H9 (cell line): ENCODE data around the gene FLT1. TPM values are rescaled to one million over a fixed set of nuclear protein-coding genes. Genes with fewer than 3 reads are reported as not detected.

ENCODE experiments used
- DNase-seq: peaks from one replicate; pipeline ENCODE4 v3.0.0-alpha.2; 2017
- H2AFZ ChIP-seq: one replicate; pipeline ENCODE4 v1.6.1; 2013; ENCODE audit warnings: mild to moderate bottlenecking, low read length, control low read depth, moderate library complexity
- H2AK5ac ChIP-seq: 2 replicates; pipeline ENCODE4 v1.6.1; 2013; ENCODE audit warnings: low read length, control low read depth, mixed read lengths; ENCODE audit not compliant: insufficient read length
- H2BK120ac ChIP-seq: one replicate; pipeline ENCODE4 v1.6.1; 2013; ENCODE audit warnings: low read depth, mild to moderate bottlenecking, low read length, control low read depth, inconsistent platforms; ENCODE audit not compliant: poor library complexity, severe bottlenecking
- H2BK12ac ChIP-seq: 2 replicates; pipeline ENCODE4 v1.6.1; 2013; ENCODE audit warnings: low read length, control low read depth, mixed read lengths, low read depth; ENCODE audit not compliant: insufficient read length
- H2BK15ac ChIP-seq: 2 replicates; pipeline ENCODE4 v1.6.1; 2013; ENCODE audit warnings: low read depth, low read length, control low read depth
- H2BK20ac ChIP-seq: one replicate; pipeline ENCODE4 v1.6.1; 2013; ENCODE audit warnings: low read depth, mild to moderate bottlenecking, low read length, control low read depth, inconsistent platforms; ENCODE audit not compliant: poor library complexity, severe bottlenecking
- H2BK5ac ChIP-seq: 2 replicates; pipeline ENCODE4 v1.6.1; 2013; ENCODE audit warnings: low read length, control low read depth, mixed read lengths; ENCODE audit not compliant: insufficient read length
- H3K14ac ChIP-seq: 2 replicates; pipeline ENCODE4 v1.6.1; 2013; ENCODE audit warnings: low read length, control low read depth; ENCODE audit not compliant: insufficient read depth
- H3K18ac ChIP-seq: 2 replicates; pipeline ENCODE4 v1.6.1; 2013; ENCODE audit warnings: low read depth, mild to moderate bottlenecking, mixed read lengths, low read length, control low read depth; ENCODE audit not compliant: insufficient read length
- H3K23ac ChIP-seq: 2 replicates; pipeline ENCODE4 v1.6.1; 2013; ENCODE audit warnings: low read length, control low read depth, mixed read lengths, low read depth; ENCODE audit not compliant: insufficient read length
- H3K23me2 ChIP-seq: 2 replicates; pipeline ENCODE4 v1.6.1; 2013; ENCODE audit warnings: low read depth, mild to moderate bottlenecking, mixed read lengths, low read length, control low read depth; ENCODE audit not compliant: insufficient read length, poor library complexity, severe bottlenecking
- H3K27ac ChIP-seq: 2 replicates; pipeline ENCODE4 v1.5.1; 2013; ENCODE audit warnings: low read length, control low read depth, mixed read lengths, low read depth; ENCODE audit not compliant: insufficient read length
- H3K27me3 ChIP-seq: 2 replicates; pipeline ENCODE4 v1.6.1; 2013; ENCODE audit warnings: low read length, control low read depth, inconsistent platforms; ENCODE audit not compliant: insufficient read depth
- H3K4ac ChIP-seq: 2 replicates; pipeline ENCODE4 v1.6.1; 2013; ENCODE audit warnings: low read depth, mild to moderate bottlenecking, control low read depth, inconsistent platforms, low read length, moderate library complexity
- H3K4me1 ChIP-seq: 2 replicates; pipeline ENCODE4 v1.6.1; 2013; ENCODE audit warnings: low read length, control low read depth, inconsistent platforms; ENCODE audit not compliant: insufficient read depth
- H3K4me2 ChIP-seq: 2 replicates; pipeline ENCODE4 v1.6.1; 2013; ENCODE audit warnings: low read length, control low read depth, mixed read lengths; ENCODE audit not compliant: insufficient read length, insufficient read depth
- H3K56ac ChIP-seq: 2 replicates; pipeline ENCODE4 v1.6.1; 2013; ENCODE audit warnings: low read depth, mild to moderate bottlenecking, mixed read lengths, low read length, control low read depth; ENCODE audit not compliant: insufficient read length
- H3K79me1 ChIP-seq: 2 replicates; pipeline ENCODE4 v1.6.1; 2013; ENCODE audit warnings: low read depth, mild to moderate bottlenecking, moderate library complexity, low read length, control low read depth, inconsistent platforms; ENCODE audit not compliant: insufficient read depth, poor library complexity, severe bottlenecking
- H3K79me2 ChIP-seq: 2 replicates; pipeline ENCODE4 v1.6.1; 2013; ENCODE audit warnings: low read length, control low read depth, inconsistent platforms; ENCODE audit not compliant: insufficient read depth
- H3K9ac ChIP-seq: 2 replicates; pipeline ENCODE4 v1.6.1; 2013; ENCODE audit warnings: low read length, control low read depth, mixed read lengths; ENCODE audit not compliant: insufficient read length; ENCODE audit errors: extremely low read depth
- H3K9me3 ChIP-seq: one replicate; pipeline ENCODE4 v1.6.1; 2013; ENCODE audit warnings: low read depth, low read length, inconsistent platforms; ENCODE audit not compliant: control insufficient read depth
- H3T11ph ChIP-seq: one replicate; pipeline ENCODE4 v1.6.1; 2013; ENCODE audit warnings: mild to moderate bottlenecking, low read length, control low read depth, inconsistent platforms
- H4K20me1 ChIP-seq: one replicate; pipeline ENCODE4 v1.6.1; 2013; ENCODE audit not compliant: control insufficient read depth, insufficient read length, insufficient read depth
- H4K5ac ChIP-seq: 2 replicates; pipeline ENCODE4 v1.6.1; 2013; ENCODE audit warnings: low read depth, mild to moderate bottlenecking, mixed read lengths, low read length, control low read depth; ENCODE audit not compliant: insufficient read length
- H4K8ac ChIP-seq: replicated peaks from 2 replicates; pipeline ENCODE4 v1.6.1; 2013; ENCODE audit warnings: low read length, control low read depth, mixed read lengths, low read depth; ENCODE audit not compliant: insufficient read length
- H4K91ac ChIP-seq: 2 replicates; pipeline ENCODE4 v1.6.1; 2013; ENCODE audit warnings: low read depth, mild to moderate bottlenecking, moderate library complexity, mixed read lengths, low read length, control low read depth; ENCODE audit not compliant: insufficient read length
- H3K27ac Mint-ChIP-seq, 3 experiments: 2 replicates in 2 of 3; 3 replicates in 1 of 3; pipeline ENCODE4 v1.8.0; 2020 to 2021; ENCODE audit warnings: mixed read lengths in 3 of 3, mild to moderate bottlenecking in 1 of 3, moderate library complexity in 1 of 3
- H3K27me3 Mint-ChIP-seq: 2 replicates; pipeline ENCODE4 v1.8.0; 2021; ENCODE audit warnings: low read depth, mild to moderate bottlenecking, moderate library complexity, mixed read lengths
- H3K36me3 Mint-ChIP-seq, 3 experiments: 2 replicates in 2 of 3; 3 replicates in 1 of 3; pipeline ENCODE4 v1.8.0; 2020 to 2021; ENCODE audit warnings: low read depth in 3 of 3, mixed read lengths in 3 of 3; ENCODE audit not compliant: insufficient read depth in 1 of 3
- H3K4me1 Mint-ChIP-seq, 2 experiments: 2 replicates each; pipeline ENCODE4 v1.8.0; 2020; ENCODE audit warnings: mixed read lengths in 2 of 2
- H3K4me3 Mint-ChIP-seq, 2 experiments: 2 replicates in 1 of 2; 3 replicates in 1 of 2; pipeline ENCODE4 v1.8.0; 2020 to 2021; ENCODE audit warnings: mild to moderate bottlenecking in 2 of 2, mixed read lengths in 2 of 2, moderate library complexity in 1 of 2
- H3K9me3 Mint-ChIP-seq, 2 experiments: 2 replicates in 1 of 2; 3 replicates in 1 of 2; pipeline ENCODE4 v1.8.0; 2020; ENCODE audit warnings: mild to moderate bottlenecking in 2 of 2, mixed read lengths in 2 of 2, moderate library complexity in 1 of 2
- WGBS: extraction: QIAGEN DNeasy Blood & Tissue Kit; methylation state at CpG from one replicate; pipeline ENCODE4 v1.1.7; 2013; ENCODE audit warnings: missing lambda C conversion rate, low lambda C conversion rate, mixed read lengths; ENCODE audit not compliant: insufficient read length; ENCODE audit errors: extremely low coverage; 5-methylcytosine and 5-hydroxymethylcytosine counted together
- total RNA-seq: library from RNA; stranded (reverse); gene quantifications from 2 replicates; pipeline ENCODE4 v1.2.1, GENCODE V29; 2021
- TF ChIP-seq, protein P1 (sequence below): fragments of 200-600 bp; sonication (generic); conservative IDR thresholded peaks from 3 replicates; pipeline ENCODE4 v1.8.0; 2021; ENCODE audit warnings: antibody characterized with exemption, mild to moderate bottlenecking

FLT1 gene
- total RNA-seq, 1 experiment from 2014 or later = 84.1 TPM

DNA sequence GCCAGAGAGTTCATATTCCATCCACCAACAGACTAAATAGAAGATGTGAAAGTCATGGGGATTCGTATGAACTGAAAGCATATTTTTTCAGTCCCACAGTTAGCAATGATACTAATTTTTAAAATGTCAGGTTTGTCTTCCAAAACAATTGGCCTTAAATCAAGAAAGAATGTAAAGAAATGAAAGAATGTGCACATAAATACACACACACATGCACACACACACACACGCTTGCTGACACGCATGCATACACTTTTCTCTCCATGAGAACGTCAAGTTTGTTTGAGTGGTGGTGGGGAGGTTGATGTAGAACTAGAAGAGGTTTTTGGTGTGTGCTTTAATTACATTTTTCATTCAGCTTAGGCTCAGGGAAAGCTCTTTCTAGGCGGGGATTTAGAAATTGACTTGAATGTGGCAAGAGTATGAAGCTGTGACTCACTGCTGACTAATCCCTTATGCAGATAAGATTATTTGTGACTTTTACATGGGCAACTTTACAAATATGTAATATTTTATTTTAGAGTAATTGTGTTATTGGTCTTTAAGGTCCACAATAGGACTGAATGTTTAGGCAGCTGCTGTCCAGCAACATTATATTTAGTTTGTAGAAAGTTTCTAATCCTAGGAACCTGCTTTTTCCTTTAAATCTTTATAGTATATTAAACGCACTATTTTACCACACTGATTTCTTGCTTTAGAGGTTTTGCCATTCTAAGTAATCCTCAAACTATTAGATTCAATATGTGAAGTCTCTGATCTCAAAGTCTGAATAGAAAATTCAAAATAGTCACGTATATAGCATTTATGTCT is 18.8 kb downstream of the FLT1 start:
- Mint-ChIP-seq H3K36me3 (peaks cover 28 to 38% (median 28%) of the 10 kb centered on the region in 3 experiments), H3K27ac (peak overlapping the region in 1 of 3 experiments; percentile 84; a peak in 3 of 7 replicates), H3K4me1 (peaks cover 48 to 56% of the 10 kb centered on the region in 2 experiments), H3K4me3 (no peak overlapping the region), H3K27me3 (no peaks in the 10 kb centered on the region; the same call in 1 of the 2 replicates), H3K9me3 (peaks cover 2 to 8% of the 10 kb centered on the region in 2 experiments; a peak in 4 of 5 replicates)
- H2AFZ ChIP-seq = no peak overlapping the region
- H3K4ac ChIP-seq = no peak overlapping the region
- no peak overlapping the region for H2BK15ac ChIP-seq
- H2BK20ac ChIP-seq = no peak overlapping the region
- TF ChIP-seq, protein P1, sequence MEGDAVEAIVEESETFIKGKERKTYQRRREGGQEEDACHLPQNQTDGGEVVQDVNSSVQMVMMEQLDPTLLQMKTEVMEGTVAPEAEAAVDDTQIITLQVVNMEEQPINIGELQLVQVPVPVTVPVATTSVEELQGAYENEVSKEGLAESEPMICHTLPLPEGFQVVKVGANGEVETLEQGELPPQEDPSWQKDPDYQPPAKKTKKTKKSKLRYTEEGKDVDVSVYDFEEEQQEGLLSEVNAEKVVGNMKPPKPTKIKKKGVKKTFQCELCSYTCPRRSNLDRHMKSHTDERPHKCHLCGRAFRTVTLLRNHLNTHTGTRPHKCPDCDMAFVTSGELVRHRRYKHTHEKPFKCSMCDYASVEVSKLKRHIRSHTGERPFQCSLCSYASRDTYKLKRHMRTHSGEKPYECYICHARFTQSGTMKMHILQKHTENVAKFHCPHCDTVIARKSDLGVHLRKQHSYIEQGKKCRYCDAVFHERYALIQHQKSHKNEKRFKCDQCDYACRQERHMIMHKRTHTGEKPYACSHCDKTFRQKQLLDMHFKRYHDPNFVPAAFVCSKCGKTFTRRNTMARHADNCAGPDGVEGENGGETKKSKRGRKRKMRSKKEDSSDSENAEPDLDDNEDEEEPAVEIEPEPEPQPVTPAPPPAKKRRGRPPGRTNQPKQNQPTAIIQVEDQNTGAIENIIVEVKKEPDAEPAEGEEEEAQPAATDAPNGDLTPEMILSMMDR = no peak
- H3K23me2 ChIP-seq = no peaks in the 10 kb centered on the region
- no peak overlapping the region for H3K18ac ChIP-seq
- DNase-seq = no peak
- peaks cover 10% of the 10 kb centered on the region for H3K79me1 ChIP-seq
- H3K79me2 ChIP-seq = peaks cover 32% of the 10 kb centered on the region
- no peak overlapping the region for H4K91ac ChIP-seq
- H3K14ac ChIP-seq = no peak overlapping the region
- H3K9ac ChIP-seq = no peak overlapping the region
- no peaks in the 10 kb centered on the region for H3K9me3 ChIP-seq
- H3K56ac ChIP-seq = no peak overlapping the region
- no peaks in the 10 kb centered on the region for H3K27me3 ChIP-seq
- H3K27ac ChIP-seq = no peak overlapping the region
- no peaks in the 10 kb centered on the region for H4K20me1 ChIP-seq
- no peak overlapping the region for H2AK5ac ChIP-seq
- H4K8ac ChIP-seq = no peak overlapping the region
- no peak overlapping the region for H4K5ac ChIP-seq
- H2BK12ac ChIP-seq = no peak overlapping the region
- H3K4me1 ChIP-seq = peaks cover 5% of the 10 kb centered on the region; the same call in 1 of the 2 replicates
- no peak overlapping the region for H2BK120ac ChIP-seq
- H2BK5ac ChIP-seq = no peak overlapping the region
- H3K4me2 ChIP-seq = no peak overlapping the region
- WGBS = no CpG with 5 or more reads among the region's 7 CpGs
- no peak overlapping the region for H3K23ac ChIP-seq
- H3T11ph ChIP-seq = no peak overlapping the region
